COLO668 (cell line): ENCODE results near the gene SLX9.
"Not testable (repeated sequence)": the region's sequence is repeated elsewhere in the genome, so short reads cannot be mapped to it uniquely, and the experiment has no call there.

Experiments used
- DNase-seq: peaks from one replicate; lab custom pipeline; 2025; ENCODE audit not compliant: unreplicated experiment; lab: John Stamatoyannopoulos, UW

Gene SLX9

GRCh38 chr21:44972821-44973220 lies 33.0 kb downstream of the SLX9 start:
- DNase-seq = no peak

- DNase-seq = no peak
These were observed 33.8 kb downstream of the SLX9 start for GRCh38 chr21:44973598-44973997.

- no peak for DNase-seq
These were observed 34.8 kb downstream of the SLX9 start for GRCh38 chr21:44974676-44975075.

DNA sequence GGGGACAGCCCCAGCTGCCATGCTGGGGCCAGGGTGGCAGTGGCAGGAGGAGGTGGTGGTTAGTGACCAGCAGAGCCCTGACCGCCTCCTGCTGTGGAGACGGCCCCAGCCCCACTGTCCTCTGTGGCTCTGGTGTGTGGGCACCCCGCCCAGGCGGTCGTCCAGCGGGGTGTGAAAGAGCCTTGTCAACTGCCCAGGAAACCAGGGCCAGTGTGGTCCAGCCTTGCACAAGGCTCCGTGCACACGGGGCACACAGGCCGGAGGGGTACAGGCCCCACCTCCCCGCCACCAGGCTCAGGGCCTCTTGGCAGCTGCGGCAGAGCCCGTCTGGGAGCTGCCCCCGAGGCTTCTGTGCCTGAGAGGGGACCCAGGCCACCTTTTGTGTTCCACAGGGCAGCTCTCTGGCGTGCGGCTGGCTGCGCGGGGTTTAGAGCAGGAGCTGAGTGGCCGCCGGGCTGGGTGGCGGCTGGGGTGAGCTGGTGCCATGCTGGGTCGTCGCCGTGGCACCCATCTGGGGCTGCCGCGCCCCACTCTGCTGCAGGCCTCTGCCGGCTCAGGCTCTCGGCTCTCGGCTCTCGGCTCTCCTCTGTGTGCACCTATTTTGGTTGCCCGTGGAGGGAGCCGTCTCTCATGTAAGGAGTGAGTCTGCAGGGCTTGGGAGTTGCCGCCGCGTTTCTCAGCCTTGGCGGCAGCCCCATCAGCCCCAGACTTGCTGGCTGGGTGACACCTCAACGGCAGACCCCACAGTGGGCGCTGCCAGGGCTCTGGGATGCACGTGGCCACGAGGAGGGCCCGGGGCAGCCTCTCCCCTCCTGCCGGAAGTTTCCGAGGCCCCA lies 36.1 kb downstream of the SLX9 start:
- no peak for DNase-seq

DNA sequence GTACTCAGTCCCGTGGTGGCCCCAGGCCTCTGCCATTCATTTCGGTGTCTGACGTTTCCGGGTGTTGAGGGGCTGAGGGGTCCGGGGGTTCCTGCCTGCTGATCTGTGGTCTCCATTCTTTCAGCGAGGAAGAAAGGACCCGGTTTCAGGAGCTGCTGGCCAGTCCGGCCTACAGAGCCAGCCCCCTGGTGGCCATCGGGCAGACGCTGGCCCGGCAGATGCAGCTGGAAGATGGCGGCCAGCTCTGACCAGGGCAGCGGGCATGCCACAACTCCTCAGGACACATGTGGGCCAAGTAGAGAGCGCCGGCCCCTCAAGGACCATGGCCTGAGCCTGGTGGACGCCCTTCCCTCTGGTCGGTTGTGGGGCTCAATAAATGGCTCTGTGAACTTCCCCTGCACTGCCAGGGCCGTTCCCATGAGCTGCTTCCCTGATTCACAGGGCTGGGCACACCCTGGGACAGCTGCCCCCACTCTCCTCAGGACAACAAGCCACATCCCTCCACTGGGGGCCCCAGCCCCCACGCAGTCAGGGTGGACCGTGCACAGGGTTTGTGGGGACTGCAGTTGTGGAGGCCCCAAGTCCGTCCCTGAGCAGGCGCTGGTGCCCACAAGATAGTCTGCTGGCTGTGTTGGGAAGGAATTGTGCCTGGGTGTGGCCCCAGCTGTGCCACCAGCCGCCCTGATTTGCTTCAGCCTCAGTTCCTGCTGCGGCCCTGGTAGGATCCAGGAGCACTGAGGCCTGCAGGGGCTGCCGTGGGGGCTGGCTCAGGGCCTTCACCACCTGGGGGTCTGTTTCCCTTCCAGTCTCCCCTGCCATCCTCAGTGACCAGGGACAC lies 36.9 kb downstream of the SLX9 start:
- DNase-seq = not testable (repeated sequence)

- DNase-seq = no peak
These were observed 37.9 kb downstream of the SLX9 start for GRCh38 chr21:44977616-44978340.

DNA sequence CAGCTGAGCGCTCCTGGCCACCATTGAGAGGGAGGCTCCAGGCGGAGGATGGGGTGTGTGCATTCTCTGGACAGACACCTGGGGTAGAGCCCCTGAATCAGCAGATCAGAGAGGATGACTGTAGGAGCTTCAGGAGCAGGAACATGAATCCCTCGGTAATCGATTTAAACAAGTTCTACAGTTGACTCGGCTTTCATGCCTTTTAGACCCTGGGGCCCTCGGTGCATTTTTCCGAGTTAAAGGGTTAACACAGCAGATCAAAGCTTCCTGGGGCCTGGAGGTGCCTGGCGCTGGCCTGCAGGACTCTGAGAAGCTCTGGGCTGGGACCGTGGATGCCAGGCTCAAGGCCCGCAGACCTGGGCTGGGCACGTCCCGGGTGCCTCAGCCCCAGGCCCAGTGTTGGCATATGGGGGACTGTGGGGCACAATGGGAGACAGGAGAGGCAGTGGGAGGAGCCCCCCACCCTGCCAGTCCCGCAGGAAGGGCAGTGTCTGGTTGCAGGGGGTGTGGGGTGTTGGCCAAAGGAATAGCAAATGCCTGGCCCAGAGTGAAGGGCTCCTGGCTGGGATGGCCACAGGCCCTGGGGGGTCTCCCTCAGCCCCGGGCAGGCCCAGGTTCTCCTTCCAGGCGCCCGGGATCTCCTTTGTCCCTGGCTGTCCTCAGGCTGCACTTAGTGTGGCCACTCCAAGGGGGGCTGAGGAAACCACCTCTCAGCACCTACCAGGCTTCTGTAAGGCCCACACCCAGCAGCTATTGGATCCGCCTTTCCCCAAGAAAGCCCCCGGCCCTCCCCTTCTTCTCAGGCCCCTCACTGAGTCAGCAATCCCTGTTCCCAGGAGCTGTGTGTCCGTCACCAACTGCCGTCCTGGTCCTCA lies 40.1 kb downstream of the SLX9 start:
- no peak for DNase-seq

- DNase-seq = no peak
These were observed 41.0 kb downstream of the SLX9 start for GRCh38 chr21:44980562-44981489.

GRCh38 chr21:44982558-44983250 lies 42.9 kb downstream of the SLX9 start:
- DNase-seq = peak; percentile 19

GRCh38 chr21:44983421-44984206 lies 43.8 kb downstream of the SLX9 start:
- no peak for DNase-seq

- no peak for DNase-seq
These were observed 44.6 kb downstream of the SLX9 start for GRCh38 chr21:44984428-44984791.

DNA sequence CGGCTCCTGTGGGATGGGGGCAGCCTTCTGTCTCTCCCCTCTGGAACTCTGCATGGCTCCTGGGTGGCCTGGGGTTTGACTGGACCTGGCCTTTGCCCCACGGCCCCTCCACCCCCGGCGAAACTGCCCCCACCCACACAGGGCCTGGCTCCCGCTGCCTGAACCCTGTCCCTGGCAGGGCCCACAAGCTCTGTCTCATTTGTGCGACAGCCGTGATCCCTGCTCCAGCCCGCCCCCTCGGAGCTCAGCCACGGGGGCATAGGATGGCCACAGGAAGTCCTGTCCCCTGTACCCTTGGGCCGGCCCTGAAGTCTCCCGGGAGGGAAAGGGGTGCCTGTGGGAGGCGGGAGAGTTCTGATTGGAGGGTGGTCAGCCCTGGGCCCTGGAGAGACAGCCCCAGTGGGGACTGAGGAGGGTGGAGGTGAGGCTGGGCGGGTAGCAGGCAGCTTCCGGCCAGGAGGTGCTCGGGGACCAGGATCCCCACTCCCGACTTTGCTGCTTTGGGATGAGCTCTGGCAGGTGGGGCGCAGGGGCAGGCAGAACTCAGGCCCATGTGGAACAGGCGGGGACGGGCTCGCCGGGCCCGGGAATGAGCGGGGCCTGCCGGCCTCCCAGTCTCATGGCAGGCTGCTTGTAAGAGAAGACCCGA lies 45.1 kb downstream of the SLX9 start:
- DNase-seq = no peak

GRCh38 chr21:44985441-44986401 lies 45.9 kb downstream of the SLX9 start:
- no peak for DNase-seq

DNA sequence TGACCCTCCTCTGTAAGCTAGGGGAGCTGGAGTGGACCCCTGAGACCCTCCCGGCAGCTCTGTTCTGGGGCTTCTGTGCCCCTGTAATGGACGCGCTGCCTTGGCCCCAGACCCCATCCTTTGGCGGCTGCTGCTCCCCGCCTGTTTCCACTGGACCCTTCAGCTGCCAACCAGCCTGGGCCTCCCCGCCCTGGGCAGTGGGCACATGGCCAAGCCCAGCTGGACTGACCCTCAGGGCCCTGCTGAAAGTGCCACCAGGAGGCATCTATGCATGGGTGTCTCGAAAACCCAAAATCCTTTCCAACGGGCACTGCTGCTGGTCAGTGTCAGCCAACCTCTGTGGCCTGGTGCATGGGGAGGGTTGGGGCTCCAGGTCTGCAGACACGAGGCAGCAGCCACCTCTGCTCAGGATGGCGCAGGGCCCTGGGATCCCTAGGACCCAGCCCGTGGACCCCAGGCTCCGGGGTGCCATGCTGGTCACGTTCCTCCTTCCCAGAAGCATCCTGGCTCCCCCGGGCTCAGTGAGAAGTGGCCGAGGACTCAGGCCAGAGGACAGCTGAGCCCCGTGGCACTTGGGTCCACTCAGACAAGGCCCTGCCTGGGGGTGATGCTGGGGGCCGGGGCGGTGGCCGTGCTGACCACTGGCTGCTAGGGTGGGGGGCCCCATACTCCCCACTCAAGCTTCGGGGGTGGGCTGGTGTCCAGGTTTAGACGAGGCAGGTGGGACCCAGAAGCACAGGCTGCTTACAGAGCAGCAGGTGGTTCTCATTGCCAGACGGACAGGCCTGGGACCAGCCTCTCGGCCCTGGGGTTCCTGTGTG lies 46.9 kb downstream of the SLX9 start:
- DNase-seq = no peak

DNA sequence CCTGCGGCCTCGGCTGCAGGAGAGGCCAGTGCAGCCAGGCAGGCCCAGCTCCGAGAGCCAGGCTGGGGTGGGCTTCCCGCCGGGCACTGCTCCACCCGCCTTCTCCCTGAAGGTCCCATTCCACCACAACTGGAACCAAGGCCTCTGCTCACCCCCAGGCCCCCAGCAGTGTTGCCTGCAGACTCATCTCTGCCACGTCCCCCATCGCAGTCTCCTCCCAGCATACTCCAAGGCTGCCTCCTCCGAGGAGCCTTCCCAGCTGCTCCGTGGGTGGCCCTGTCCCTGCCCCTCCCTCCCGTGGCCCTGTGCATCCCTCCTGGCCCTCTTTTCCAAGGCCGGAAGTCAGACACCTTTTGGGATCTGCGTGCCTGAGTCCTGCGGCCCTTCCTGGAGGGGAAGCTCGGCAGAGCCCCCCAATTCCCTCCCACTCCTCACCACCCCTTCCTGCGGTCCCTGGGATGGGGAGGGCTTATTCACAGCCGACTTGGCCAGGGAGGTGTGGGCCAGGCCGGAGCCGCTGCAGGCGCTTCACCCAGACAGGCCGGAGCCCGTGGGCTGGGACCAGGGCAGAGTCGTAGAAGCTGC lies 47.6 kb downstream of the SLX9 start:
- DNase-seq = no peak
